SK-N-SH treated with all-trans-retinoic acid at 6 μM for 48 hours (cell line): Measurements from ENCODE around the gene IGHMBP2.

Experiments
- ARNTL ChIP-seq: fragments of 450-650 bp; formaldehyde crosslinking; IDR thresholded peaks from 2 replicates; pipeline ENCODE4 v1.5.0; 2020; ENCODE audit warnings: low read depth, mild to moderate bottlenecking, moderate library complexity, borderline replicate concordance
- CSDC2 ChIP-seq: fragments of 250-450 bp; sonication (Bioruptor Pico); IDR thresholded peaks from 2 replicates; pipeline ENCODE4 v1.5.0; 2020; ENCODE audit warnings: mild to moderate bottlenecking, moderate library complexity
- POU6F1 ChIP-seq: fragments of 250-450 bp; sonication (Bioruptor Pico); IDR thresholded peaks from 2 replicates; pipeline ENCODE4 v1.8.0; 2021; ENCODE audit warnings: low read depth, mild to moderate bottlenecking, moderate library complexity, borderline replicate concordance
- RARB ChIP-seq: fragments of 250-450 bp; sonication (Bioruptor Pico); IDR thresholded peaks from 2 replicates; pipeline ENCODE4 v1.8.0; 2021; ENCODE audit warnings: mild to moderate bottlenecking, moderate library complexity
- ZNF565 ChIP-seq: fragments of 450-650 bp; formaldehyde crosslinking; conservative IDR thresholded peaks from 2 replicates; pipeline ENCODE4 v1.5.0; 2020; ENCODE audit warnings: low read depth, mild to moderate bottlenecking, moderate library complexity
- ZNF8 ChIP-seq: fragments of 450-650 bp; formaldehyde crosslinking; IDR thresholded peaks from 2 replicates; pipeline ENCODE4 v1.5.0; 2020; ENCODE audit warnings: mild to moderate bottlenecking, moderate library complexity
- TF ChIP-seq, protein P1 (sequence below): fragments of 250-450 bp; sonication (Bioruptor Pico); IDR thresholded peaks from 2 replicates; pipeline ENCODE4 v1.8.0; 2020; ENCODE audit warnings: mild to moderate bottlenecking, moderate library complexity, borderline replicate concordance

GRCh38 chr11:68973219-68973618 is 69.5 kb downstream of the IGHMBP2 start:
- no peak for TF ChIP-seq ZNF565
- TF ChIP-seq POU6F1 (CRISPR knock-in tag): no peak
- TF ChIP-seq, protein P1, sequence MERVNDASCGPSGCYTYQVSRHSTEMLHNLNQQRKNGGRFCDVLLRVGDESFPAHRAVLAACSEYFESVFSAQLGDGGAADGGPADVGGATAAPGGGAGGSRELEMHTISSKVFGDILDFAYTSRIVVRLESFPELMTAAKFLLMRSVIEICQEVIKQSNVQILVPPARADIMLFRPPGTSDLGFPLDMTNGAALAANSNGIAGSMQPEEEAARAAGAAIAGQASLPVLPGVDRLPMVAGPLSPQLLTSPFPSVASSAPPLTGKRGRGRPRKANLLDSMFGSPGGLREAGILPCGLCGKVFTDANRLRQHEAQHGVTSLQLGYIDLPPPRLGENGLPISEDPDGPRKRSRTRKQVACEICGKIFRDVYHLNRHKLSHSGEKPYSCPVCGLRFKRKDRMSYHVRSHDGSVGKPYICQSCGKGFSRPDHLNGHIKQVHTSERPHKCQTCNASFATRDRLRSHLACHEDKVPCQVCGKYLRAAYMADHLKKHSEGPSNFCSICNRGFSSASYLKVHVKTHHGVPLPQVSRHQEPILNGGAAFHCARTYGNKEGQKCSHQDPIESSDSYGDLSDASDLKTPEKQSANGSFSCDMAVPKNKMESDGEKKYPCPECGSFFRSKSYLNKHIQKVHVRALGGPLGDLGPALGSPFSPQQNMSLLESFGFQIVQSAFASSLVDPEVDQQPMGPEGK (CRISPR knock-in tag): no peak
- no peak for TF ChIP-seq ARNTL (CRISPR knock-in tag)
- TF ChIP-seq ZNF8 (CRISPR knock-in tag): no peak
- no peak for TF ChIP-seq CSDC2
- TF ChIP-seq RARB (CRISPR knock-in tag): no peak
